NCI-H69 (cell line): ENCODE measurements around the gene MUC21.
"Not testable (repeated sequence)": the region's sequence is repeated elsewhere in the genome, so short reads cannot be mapped to it uniquely, and the experiment has no call there.

Experiments
- DNase-seq: peaks from one replicate; lab custom pipeline; 2025; lab: John Stamatoyannopoulos, UW

The MUC21 gene

GRCh38 chr6:31008165-31008564, 24.6 kb downstream of the MUC21 start:
- no peak for DNase-seq

DNA sequence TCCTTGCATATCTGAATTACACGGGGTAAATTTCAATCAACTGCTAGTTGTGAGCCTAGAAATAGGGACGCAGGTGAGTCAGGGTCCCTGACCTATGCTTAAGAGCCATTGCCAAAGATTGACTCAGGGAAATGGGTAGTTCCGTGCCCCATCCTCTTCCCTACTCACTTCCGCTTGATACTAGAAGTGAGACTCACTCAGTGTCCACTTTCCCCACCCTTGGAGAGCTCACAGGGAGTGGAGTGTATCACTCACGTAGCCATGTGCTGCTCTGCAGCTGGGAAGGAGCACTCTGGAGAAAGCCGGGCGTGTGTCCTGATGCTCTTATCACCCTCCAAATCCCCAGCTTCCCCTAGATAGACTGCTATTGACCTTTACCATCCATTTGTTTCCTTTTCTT, 26.2 kb downstream of the MUC21 start:
- DNase-seq, result no peak

DNA sequence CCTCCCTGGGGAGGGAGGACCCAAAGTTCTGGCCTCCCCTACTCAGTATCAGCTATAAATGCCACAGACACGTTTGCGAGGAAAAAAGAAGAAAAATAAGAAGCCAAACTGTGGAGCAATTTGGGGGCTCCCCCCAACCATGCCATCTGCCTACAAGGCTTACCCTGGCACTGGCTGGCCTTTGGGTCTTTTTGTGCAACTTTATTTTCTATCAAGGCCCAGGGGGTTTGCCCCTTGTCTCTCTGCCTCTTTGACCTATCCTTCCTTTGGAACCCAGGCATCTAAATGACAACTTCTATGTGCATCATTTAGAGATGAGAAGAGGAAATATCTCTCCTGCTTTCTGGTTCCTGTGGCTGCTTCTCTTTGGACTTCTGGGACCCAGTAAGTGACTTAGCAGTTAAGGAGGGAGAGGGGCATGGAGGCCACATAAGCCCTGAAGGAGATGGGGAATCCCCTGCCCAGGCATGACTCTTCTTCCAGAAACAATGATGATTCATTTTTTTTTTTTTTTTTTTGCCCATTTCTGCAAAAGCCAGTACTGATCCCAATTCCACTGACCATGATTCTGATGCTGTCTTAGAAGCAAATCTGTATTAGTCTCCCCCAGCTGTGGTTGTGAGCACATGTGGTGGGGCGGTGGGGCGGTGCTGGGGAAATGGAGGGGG, 27.0 kb downstream of the MUC21 start, which contains the start of gene MUC22:
Gene MUC22 (plus strand): TSS at position 82 of the 668 bp plus-strand sequence. CDS start 233 bp downstream, at position 315.
- no peak for DNase-seq

DNA sequence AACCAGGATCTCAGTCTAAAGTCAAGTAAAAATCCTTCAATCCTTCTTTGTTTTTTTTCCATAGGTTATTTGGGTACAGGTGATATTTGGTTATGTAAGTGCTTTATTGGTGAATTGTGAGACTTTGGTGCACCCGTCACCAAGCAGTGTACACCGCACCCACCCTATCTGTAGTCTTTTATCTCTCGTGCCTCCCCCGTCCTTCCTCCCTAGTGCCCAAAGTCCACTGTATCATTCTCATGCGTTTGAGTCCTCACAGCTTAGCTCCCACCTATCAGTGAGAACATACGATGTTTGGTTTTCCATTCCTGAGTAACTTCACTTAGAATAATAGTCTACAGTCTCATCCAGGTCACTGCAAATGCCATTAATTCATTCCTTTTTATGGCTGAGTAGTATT, 27.6 kb downstream of the MUC21 start:
- DNase-seq, result no peak

GRCh38 chr6:31016659-31017299, 33.3 kb downstream of the MUC21 start:
- no peak for DNase-seq

DNA sequence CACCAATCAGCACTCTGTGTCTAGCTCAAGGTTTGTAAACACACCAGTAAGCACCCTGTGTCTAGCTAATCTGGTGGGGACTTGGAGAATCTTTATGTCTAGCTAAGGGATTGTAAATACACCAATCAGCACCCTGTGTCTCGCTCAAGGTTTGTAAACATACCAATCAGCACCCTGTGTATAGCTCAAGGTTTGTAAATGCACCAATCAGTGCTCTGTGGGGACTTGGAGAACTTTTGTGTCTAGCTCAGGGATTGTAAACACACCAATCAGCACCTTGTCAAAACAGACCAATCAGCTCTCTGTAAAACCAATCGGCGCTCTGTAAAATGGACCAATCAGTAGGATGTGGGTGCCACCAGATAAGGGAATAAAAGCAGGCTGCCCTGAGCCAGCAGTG, 33.9 kb downstream of the MUC21 start:
- DNase-seq, result not testable (repeated sequence)

DNA sequence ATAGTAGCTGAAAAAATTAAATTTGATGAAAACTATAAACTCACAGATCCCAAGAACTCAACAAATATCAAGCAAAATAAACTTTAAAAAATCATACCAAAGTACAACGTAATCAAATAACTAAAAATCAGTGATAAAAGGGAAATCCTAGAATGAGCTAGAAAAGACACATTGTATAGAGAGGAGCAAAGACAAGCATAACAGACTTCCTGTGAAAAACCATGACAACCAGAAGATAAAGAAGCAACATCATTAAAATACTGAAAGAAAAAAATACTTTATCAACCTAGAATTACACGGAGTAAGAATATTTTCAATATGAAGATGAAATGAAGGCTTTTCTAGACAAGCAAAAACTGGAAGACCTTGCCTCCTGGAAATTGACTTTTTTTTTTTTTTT, 36.5 kb downstream of the MUC21 start:
- no peak for DNase-seq

GRCh38 chr6:31020631-31021255, 37.2 kb downstream of the MUC21 start:
- DNase-seq, result peak; percentile 8

GRCh38 chr6:31021705-31022531, 38.4 kb downstream of the MUC21 start:
- not testable (repeated sequence) for DNase-seq

- DNase-seq, result no peak
Observed at GRCh38 chr6:31025595-31025994, 42.1 kb downstream of the MUC21 start.

DNA sequence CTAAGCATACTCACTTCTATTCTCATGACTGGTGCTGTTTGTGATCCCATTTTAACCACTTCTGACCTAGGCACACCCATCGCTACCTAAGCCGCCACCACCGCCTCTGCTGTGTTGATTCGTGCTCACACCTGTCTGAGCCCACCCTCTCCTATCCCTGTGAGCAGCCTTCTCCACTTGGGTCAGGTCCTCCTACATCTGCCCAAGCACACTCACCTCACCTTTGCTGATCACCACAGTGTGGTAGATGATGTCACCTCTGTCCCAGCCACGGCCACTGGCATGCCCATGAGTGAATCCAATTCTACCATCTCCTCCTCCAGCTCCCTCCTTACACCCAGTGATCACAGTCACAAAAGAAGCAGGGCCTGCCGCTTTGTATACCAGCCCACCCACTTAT, 47.6 kb downstream of the MUC21 start:
- DNase-seq, result no peak

GRCh38 chr6:31033075-31033474, 49.6 kb downstream of the MUC21 start:
- DNase-seq, result no peak

DNA sequence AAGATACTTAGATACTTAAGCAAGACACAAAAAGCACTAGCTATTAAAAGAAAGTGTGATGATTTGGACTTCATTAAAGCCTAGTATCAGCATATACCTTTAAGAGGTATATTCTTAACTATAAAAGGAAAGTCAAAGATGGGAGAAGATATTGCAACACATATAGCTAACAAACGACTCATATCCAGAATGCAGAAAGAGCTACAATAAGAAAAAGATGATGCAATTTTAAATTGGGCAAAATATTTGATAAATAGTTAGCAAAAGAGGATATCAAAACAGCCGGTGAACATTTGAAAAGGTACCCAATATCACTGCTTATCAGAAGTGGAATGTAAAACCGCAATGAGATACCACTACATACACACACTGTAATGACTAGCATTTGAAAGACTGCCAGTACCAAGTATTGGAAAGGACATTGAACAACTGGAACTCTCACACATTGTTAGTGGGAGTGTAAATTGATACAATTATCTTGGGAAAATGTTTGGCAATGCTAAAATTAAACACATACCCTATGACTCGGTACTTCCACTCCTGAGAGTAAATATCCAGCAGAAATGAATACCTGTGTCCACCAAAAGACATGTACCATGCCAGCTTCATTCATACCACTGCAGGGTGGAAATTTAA, 52.5 kb downstream of the MUC21 start:
- DNase-seq, result no peak

DNA sequence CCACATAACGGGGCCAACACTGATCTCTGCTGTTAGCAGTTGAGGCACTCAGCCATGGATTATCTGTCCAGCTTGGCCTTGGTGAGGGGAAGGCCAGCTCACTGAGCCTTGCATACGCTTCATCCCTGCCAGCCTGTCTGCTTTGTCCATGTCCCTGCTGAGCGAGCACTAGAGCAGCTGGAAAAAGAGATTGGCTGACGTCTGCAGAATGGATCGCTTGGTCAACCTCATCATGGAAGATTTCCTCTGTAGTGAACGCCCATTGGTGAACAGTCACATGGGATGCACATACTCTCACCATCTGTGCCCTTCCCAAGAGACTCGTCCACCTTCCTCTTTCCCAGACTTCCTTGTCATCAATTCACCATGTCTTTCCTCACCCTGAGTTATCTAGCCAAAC, 53.7 kb downstream of the MUC21 start:
- peak; percentile 7 for DNase-seq

DNA sequence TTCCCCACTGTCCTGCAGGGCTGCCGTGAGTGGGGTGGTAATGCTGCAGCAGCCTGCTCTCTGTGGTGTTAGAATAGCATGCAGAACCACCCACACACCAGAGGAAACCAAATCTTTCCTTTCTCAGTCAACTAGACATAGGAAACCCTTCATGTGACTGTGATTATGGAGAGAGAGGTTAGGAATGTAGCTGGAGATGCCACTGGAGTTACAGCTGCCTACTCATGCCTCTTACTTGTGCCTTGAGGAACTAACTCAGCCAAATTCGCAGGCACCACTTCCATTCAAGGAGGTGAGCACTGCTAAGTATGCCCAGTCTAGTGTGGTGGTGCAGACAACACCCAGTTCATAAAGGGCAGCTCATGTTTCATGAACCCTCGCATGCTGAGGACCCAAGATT, 54.2 kb downstream of the MUC21 start:
- DNase-seq, result no peak

DNA sequence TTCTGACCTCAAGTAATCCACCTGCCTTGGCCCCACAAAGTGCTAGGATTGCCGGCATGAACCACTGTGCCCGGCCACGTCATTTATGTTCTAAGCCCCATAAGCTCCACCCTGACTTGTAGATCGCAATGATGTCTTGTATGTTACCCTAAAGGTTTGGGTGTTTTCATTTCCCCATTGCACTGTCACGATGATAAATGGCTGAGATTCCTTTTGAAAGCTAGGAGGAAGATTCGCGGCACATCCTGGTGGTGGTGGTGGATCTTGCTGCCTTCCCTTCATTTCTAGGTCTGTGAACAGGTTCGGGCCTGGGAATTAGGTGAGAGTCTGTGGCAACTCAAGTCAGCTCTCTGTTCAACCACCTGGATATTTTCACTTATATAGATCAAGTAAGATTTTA, 55.0 kb downstream of the MUC21 start:
- DNase-seq, result no peak
